ENCODE data around the gene DTX2.
"Not testable (repeated sequence)": the region's sequence is repeated elsewhere in the genome, so short reads cannot be mapped to it uniquely, and the experiment has no call there.

The DTX2 gene

DNA sequence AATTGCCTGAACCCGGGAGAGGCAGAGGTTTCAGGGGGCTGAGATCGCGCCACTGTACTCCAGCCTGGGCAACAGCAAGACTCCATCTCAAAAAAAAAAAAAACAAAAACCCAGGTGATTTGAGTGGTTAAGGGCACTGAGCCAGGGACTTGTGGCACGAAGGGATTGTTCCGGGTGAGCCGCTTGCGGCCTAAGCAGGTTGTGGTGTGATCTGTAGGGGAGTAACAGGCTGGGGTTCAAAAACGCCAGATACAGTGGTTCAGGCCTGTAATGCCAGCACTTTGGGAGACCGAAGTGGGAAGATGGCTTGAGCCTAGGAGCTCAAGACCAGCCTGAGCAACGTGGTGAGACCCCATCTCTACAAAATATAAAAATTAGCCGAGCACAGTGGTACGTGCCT, 17.7 kb upstream of the DTX2 start:
- DNase-seq (ENCODE audit: low read depth): not testable (repeated sequence)

GRCh38 chr7:76445577-76446008, 15.9 kb upstream of the DTX2 start:
- not testable (repeated sequence) for DNase-seq (ENCODE audit: low read depth)

- not testable (repeated sequence) for DNase-seq (ENCODE audit: low read depth)
Measured at GRCh38 chr7:76457017-76457416, 4.5 kb upstream of the DTX2 start.

DNA sequence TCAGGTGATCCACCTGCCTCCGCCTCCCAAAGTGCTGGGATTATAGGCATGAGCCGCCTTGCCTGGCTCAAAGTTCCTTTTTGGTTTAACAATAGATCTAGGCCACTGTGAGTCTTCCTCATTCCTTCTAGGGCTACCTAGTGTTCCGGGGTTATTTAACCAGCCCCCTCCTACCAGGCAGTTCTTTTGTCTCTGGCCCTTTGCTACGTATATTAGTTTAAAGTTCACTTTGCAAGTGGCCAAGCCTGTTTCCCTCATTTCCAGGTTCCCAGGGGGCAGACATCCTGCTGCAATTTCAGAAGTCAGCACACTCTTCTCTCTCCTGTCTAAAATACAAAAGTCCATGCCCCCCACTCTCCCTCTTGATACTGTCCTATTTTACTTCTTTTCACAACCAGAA, 3.0 kb upstream of the DTX2 start:
- not testable (repeated sequence) for DNase-seq (ENCODE audit: low read depth)

DNA sequence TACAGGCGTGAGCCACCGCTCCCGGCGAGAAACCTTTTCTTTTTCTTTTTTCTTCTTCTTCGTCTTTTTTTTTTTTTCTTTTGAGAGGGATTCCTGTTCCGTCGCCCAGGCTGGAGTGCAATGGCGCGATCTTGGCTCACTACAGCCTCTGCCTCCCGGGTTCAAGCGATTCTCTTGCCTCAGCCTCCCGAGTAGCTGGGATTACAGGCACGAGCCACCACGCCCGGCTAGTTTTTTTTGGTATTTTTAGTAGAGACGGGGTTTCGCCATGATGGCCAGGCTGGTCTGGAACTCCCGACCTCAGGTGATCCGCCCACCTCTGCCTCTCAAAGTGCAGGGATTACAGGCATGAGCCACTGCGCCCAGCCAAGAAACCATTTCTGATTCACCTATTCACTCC, 742 bp upstream of the DTX2 start:
- DNase-seq (ENCODE audit: low read depth): not testable (repeated sequence)

GRCh38 chr7:76462271-76462882, 868 bp downstream of the DTX2 start:
- not testable (repeated sequence) for DNase-seq (ENCODE audit: low read depth)

DNA sequence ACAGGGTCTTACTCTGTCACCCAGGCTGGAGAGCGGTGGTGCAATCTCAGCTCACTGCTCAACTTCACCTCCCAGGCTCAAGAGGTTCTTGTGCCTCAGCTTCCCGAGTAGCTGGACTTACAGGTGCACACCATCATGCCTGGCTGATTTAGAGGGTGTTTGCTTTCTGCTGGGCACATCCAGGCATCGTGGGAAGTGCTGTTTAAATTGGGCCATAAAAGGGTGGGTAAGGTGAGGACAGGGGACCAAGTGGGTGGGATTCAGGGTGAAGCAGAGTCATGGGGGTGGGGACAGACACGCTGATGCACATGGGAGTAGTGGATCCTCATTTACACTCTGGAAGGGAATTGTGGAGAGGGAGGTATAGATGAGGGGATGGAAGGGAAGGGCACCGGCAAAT, 3.5 kb downstream of the DTX2 start:
- DNase-seq (ENCODE audit: low read depth): not testable (repeated sequence)

DNA sequence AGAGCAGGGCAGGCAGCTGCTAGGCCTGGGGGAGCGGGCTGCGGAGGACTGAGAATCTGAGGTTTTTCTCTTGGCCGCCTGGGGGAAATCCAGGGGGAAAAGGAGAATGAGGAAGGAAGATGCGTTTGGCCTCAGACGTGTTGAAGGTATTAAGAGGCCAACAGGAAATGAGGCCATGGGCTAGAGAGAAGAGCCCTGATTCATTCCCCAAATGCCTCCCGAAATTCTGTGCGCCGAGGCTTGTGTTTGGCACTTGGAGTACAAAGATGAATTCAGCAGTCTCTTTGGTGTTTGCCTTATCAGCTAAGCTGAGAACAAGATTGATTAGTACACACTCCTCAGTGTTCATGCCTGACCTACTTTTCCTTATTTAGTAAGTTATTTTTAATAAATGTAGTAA, 4.4 kb downstream of the DTX2 start:
- DNase-seq (ENCODE audit: low read depth): not testable (repeated sequence)

DNA sequence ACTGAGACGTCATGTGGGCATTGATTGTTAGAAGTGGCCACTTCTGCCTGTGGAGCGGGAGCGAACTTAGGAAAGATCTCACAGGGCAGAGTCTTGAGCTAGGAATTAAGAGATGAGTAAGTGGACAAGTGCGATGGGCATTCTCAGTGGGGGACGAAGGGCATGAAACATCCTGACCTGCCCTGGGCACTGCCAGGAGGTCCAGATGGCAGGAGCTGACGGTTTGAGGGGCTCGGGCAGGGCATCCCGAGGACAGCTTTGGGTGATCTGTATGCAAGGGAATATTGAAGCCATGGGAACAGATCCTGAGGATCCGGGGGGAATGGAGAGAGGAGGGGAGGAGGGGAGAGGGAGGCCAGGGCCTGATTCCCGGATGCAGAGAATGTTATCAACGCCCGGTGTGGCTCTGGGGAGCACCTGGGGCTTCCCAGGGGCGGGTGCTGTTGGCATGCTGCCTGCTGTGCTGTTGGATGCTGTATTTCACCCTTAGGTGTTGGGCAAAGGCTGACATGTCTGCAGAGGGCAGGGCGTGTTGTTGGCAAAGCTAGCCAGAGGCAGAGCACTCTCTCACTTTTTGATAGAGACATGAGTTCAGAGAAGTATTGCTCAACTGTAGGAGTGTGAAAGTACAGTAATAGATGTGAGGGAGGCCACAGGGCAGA, 6.4 kb downstream of the DTX2 start:
- DNase-seq (ENCODE audit: low read depth): not testable (repeated sequence)

GRCh38 chr7:76471556-76472221, 10.2 kb downstream of the DTX2 start:
- DNase-seq (ENCODE audit: low read depth): not testable (repeated sequence)

DNA sequence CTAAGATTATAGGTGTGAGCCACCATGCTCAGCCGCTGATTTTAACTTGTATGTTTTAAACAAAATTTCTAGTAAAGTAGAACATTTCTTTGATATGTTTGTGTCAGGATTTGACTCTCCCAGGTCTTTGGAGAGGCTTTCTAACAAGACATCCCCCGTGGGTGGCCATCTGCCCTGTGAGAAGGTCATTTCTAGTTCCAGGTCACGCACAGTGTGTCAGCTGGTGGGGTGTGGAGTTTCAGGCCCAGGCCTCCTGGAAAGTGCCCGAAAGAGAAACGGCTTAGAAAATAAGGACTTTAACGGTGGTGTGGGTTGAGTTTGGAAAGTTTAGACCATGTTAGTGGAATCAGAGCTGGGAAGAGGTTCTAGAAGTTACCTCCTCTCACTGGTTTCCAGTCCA, 11.6 kb downstream of the DTX2 start:
- DNase-seq (ENCODE audit: low read depth): not testable (repeated sequence)

DNA sequence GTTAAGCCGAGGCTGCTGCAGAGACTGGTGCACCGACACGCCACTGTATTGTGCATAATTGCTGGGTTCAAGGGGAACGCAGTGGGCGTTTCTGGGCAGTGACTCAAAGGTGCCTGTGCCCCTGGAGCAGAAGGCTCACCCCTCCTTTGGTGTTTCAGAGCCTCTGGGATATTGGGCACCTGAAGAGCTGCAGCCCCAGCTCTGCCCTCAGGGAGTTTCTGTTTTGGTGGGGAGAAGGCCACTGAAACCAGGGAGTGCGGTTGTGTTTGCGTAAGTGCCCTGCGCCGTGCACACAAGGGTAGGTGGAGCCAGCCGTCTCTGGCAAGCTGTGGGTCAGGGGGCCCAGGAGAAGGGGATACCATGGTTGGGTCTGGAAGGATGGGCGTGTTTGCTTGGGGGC, 14.8 kb downstream of the DTX2 start:
- DNase-seq (ENCODE audit: low read depth): not testable (repeated sequence)

DNA sequence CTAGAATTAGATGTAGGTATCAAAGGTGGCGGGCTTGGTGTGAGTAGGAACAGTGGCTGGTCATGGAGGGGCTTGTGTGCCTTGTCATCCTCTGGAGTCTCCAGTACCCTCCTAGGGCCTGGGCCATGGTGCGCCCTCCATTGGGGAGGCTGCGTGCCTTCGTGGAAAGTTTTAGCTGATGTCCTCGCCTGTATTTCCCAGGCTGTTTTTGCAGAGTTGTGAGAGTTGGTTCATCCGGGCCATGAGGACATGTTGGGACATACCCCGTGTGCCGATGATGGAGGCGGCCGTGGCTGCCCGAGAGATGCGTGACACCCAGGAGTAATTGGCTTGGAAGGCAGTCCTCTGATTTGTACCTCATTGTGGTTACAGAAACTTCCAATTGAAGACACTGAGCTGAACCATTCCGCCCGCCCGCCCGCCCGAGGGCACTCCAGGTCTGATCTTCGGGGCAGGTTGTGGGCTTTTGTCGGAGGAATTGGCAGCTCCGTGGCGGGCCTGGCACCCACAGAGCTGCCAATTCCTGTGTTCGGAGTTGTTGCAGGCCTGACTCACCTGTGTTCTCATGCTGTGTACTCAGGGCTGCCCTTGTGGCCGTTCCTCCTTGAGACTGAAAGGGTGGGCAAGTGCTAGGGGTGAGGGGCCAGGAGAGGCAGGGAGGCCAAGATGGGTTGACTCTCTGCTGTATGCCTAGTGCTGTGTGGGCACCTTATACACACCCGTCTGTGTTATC, 15.4 kb downstream of the DTX2 start:
- DNase-seq (ENCODE audit: low read depth): not testable (repeated sequence)

- DNase-seq (ENCODE audit: low read depth): not testable (repeated sequence)
Measured at GRCh38 chr7:76479628-76480027, 18.1 kb downstream of the DTX2 start.

DNA sequence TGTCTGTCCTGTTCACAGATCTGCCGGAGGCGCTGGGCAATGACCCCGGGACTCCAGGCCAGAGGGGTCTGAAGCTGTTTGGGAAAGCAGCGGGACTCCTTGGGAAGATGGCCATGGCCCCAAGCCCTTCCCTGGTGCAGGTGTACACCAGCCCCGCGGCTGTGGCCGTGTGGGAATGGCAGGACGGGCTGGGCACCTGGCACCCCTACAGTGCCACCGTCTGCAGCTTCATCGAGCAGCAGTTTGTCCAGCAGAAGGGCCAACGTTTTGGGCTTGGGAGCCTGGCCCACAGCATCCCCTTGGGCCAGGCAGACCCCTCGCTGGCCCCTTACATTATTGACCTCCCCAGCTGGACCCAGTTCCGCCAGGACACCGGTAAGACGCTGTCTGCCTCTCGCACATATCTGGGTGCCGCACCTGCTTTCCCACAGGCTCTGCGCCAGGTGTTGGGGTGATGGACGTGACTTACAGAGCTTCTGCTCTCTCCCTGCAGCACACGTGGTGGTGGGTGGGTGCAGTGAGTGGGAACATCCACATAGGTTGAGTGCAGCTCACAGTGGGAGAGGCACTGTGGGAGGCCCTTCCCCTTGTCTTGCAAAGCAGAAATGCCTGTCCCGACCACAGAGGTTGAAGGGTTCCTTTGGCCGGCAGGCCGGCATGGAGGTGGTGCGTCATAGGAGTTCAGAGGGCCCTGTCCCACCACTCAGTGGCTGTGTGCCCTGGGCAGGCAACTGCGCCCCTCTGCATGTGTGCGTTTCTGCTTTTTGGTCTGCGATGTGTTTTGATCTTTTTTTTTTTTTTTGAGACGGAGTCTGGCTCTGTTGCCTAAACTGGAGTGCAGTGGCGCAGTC, 19.1 kb downstream of the DTX2 start:
- DNase-seq (ENCODE audit: low read depth): not testable (repeated sequence)

DNA sequence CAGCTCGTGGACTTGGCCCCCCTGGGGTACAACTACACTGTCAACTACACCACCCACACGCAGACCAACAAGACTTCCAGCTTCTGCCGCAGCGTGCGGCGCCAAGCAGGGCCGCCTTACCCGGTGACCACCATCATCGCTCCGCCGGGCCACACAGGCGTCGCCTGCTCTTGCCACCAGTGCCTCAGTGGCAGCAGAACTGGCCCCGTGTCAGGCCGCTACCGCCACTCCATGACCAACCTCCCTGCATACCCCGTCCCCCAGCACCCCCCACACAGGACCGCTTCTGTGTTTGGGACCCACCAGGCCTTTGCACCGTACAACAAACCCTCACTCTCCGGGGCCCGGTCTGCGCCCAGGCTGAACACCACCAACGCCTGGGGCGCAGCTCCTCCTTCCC, 21.2 kb downstream of the DTX2 start:
- not testable (repeated sequence) for DNase-seq (ENCODE audit: low read depth)

GRCh38 chr7:76483081-76483480, 21.6 kb downstream of the DTX2 start:
- not testable (repeated sequence) for DNase-seq (ENCODE audit: low read depth)

GRCh38 chr7:76484456-76484855, 22.9 kb downstream of the DTX2 start:
- not testable (repeated sequence) for DNase-seq (ENCODE audit: low read depth)

- not testable (repeated sequence) for DNase-seq (ENCODE audit: low read depth)
Measured at GRCh38 chr7:76485822-76486610, 24.5 kb downstream of the DTX2 start.

DNA sequence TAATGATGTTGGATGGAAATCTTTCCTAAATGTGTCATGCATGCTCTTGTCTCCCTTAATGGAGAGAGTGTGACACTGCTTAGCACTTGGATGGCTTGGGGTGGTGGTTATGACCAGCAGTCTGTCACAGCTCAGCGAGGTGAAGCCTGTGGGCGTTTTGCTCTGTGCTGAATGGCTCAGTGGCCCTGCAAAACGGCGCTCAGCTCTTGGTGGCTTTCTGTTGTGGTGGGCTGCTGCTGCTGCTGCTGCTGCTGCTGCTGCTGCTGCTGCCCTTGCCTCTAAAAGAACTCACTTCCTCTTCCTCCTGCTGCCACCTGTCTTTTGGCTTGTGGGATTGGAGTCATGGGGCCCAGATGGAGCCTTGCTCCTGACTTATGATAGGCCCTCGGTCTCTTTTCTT, 25.1 kb downstream of the DTX2 start:
- DNase-seq (ENCODE audit: low read depth): not testable (repeated sequence)

DNA sequence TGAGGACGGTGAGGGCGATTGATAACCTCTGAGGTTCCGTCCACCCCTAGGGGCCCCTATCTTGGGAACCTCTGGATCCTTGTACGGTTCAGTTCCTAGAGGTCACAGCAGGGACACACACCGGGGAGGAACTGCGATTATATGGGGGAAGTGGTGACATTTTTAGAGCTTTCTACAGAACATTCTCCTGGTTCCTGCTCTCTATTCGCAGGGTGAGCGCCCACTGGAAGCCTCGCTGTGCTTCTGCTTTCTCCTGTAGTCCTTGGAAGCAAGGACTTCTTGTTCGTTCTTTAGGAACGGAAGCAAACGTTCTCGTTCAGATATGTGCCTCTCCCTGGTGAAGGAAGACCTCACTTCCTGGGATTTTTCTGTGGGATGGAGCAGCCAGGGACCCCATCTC, 26.5 kb downstream of the DTX2 start:
- not testable (repeated sequence) for DNase-seq (ENCODE audit: low read depth)
